Activated T-helper 1 cell treated with anti-CD3 and anti-CD28 coated beads, Interleukin-12 subunit alpha, Interleukin-12 subunit beta, Interleukin-2, Interleukin-4 antibody, amounts not matched to agents 30 ng/mL and 10 ng/mL and 1 ng/mL, durations not matched to agents 14 hours and 24 hours and 36 hours (primary cell): ENCODE measurements around the gene HIBADH. TPM values are rescaled to one million over a fixed set of nuclear protein-coding genes. Genes with fewer than 3 reads are reported as not detected.
"Not testable (repeated sequence)": the region's sequence is repeated elsewhere in the genome, so short reads cannot be mapped to it uniquely, and the experiment has no call there.

Experiments used
- DNase-seq: peaks from one replicate; pipeline ENCODE4 v3.0.0; 2021; ENCODE audit warnings: low spot score
- H3K27ac Mint-ChIP-seq: one replicate; pipeline ENCODE4 v1.8.0; 2021; ENCODE audit warnings: mild to moderate bottlenecking, mixed read lengths
- H3K27me3 Mint-ChIP-seq: one replicate; pipeline ENCODE4 v1.8.0; 2022; ENCODE audit warnings: mild to moderate bottlenecking, moderate library complexity, mixed read lengths; ENCODE audit not compliant: insufficient read depth
- H3K36me3 Mint-ChIP-seq: one replicate; pipeline ENCODE4 v1.8.0; 2021; ENCODE audit warnings: low read depth, mixed read lengths
- H3K4me1 Mint-ChIP-seq: one replicate; pipeline ENCODE4 v1.8.0; 2021; ENCODE audit warnings: low read depth, mixed read lengths
- H3K4me3 Mint-ChIP-seq: one replicate; pipeline ENCODE4 v1.8.0; 2021; ENCODE audit warnings: mild to moderate bottlenecking, moderate library complexity, mixed read lengths
- H3K9me3 Mint-ChIP-seq: one replicate; pipeline ENCODE4 v1.8.0; 2021; ENCODE audit warnings: mixed read lengths
- intact Hi-C: fragments of 100-400 bp; cut with micrococcal nuclease; formaldehyde crosslinking; loops from one replicate; pipeline ENCODE4 v1.15.1; 2024
- total RNA-seq: library from RNA; stranded (reverse); gene quantifications from 2 replicates; pipeline ENCODE4 v1.2.3, GENCODE V29; 2022

HIBADH gene
- total RNA-seq, 1 donor from 2014 or later, result 21.2 TPM

DNA sequence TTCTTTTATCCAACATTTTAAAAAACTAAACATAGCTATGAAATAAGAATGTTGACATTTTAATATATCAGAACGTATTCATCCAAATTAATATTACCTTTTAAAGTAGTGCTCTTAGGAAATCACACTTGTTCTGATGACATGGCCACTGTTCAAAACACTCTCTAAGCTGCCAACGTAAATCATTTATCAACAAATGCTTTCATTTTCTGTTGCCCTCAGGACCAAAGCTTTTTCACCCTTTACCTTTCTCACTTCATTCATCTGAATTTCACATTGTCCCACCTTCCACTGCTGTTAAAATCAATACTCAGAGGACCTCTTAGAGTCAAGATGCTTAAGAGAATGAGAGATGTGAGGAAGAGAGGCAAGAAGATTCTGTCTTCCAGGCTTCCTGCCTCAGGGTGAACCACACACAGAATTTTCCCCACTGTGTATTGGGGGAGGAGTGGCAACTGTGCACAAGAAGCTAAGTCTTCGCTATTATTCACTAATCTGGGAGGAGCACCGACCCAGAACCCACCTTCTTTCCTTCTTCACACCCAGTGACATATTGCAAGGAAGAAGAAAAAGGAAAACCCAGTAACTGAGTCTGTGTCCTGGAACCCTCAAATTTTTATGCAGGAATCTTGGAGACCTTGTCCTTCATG lies 21.0 kb downstream of the HIBADH start:
- peaks cover 3% of the 10 kb centered on the region for H3K9me3 Mint-ChIP-seq
- peaks cover 5% of the 10 kb centered on the region for H3K4me1 Mint-ChIP-seq
- H3K27ac Mint-ChIP-seq, result no peak overlapping the region
- no peaks in the 10 kb centered on the region for H3K27me3 Mint-ChIP-seq
- peaks cover 10% of the 10 kb centered on the region for H3K36me3 Mint-ChIP-seq
- no peak for DNase-seq
- no peak overlapping the region for H3K4me3 Mint-ChIP-seq
- intact Hi-C loops, result no loop called here

DNA sequence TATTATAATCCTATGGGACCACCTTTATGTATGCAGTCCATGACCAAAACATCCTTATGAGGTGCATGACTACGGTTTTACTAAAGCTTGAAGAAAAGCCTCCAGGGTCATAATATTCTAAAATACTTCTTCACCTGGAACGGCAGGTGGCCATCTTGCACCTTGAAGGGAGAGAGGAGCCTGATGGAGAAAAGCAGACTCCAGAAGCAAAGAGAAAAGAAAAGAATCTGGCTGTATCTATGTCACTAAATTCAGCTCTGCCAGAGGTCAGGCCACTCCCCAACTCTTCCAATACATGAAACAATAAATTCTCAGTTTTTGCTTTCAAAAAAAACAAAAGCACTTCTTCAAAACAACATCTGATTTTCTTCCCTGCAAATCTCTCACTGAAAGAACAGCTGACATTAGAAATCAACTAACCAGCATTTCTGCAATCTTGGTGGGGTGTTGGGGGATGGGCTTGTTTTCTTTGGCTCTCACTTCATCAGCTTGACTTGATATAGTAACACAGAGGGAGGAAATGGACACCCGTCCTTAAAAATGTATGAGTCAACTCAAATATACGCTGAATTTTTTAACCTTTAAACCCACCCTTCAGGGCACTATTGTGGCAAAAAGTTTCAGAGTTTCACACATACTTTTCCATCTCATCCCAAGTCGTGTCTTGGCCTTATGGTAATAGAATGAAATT lies 21.7 kb downstream of the HIBADH start:
- Mint-ChIP-seq H3K9me3 (peaks cover 3% of the 10 kb centered on the region), H3K27ac (no peak overlapping the region), H3K36me3 (peaks cover 14% of the 10 kb centered on the region), H3K27me3 (no peaks in the 10 kb centered on the region), H3K4me3 (no peak overlapping the region), H3K4me1 (peaks cover 12% of the 10 kb centered on the region)
- no peak for DNase-seq
- intact Hi-C loops, result no loop called here

DNA sequence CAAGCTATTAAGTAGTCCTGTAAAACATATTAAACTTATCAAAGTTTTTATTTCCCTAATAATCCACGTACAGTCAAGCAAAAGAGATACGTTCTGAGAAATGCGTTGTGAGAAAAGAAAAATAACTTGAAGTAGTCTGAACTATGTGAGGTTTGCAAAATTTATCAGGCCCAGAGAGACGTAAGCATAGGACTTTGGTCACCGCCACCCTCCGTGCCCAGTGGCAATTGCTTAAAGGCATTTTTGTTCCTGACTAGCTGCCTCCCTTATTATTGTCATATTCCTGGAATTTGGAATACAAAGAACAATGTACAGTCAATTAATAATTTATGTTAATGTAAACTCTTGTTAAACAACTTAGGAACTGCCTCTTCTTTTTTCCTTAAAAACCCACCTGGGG lies 22.8 kb downstream of the HIBADH start:
- H3K27ac Mint-ChIP-seq, result no peak overlapping the region
- H3K4me3 Mint-ChIP-seq, result no peak overlapping the region
- peaks cover 7% of the 10 kb centered on the region for H3K4me1 Mint-ChIP-seq
- no peak for DNase-seq
- H3K9me3 Mint-ChIP-seq, result peaks cover 3% of the 10 kb centered on the region
- peaks cover 14% of the 10 kb centered on the region for H3K36me3 Mint-ChIP-seq
- no peaks in the 10 kb centered on the region for H3K27me3 Mint-ChIP-seq
- intact Hi-C loops, result no loop called here

DNA sequence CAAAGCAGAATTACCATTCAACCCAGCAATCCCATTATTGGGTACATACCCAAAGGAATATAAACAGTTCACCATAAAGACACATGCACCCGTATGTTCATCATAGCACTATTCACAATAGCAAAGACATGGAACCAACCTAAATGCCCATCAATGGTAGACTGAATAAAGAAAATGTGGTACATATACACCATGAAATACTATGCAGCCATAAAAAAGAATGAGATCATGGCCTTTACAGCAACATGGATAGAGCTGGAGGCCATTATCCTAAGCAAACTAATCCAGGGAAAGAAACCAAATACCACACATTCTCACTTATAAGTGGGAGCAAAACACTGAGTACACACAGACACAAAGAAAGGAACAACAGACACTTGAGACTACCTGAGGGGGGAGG lies 23.6 kb downstream of the HIBADH start:
- H3K27me3 Mint-ChIP-seq, DNase-seq, H3K4me3 Mint-ChIP-seq, H3K27ac Mint-ChIP-seq, H3K4me1 Mint-ChIP-seq, intact Hi-C loops, H3K9me3 Mint-ChIP-seq: not testable (repeated sequence)
- peaks cover 16% of the 10 kb centered on the region for H3K36me3 Mint-ChIP-seq

DNA sequence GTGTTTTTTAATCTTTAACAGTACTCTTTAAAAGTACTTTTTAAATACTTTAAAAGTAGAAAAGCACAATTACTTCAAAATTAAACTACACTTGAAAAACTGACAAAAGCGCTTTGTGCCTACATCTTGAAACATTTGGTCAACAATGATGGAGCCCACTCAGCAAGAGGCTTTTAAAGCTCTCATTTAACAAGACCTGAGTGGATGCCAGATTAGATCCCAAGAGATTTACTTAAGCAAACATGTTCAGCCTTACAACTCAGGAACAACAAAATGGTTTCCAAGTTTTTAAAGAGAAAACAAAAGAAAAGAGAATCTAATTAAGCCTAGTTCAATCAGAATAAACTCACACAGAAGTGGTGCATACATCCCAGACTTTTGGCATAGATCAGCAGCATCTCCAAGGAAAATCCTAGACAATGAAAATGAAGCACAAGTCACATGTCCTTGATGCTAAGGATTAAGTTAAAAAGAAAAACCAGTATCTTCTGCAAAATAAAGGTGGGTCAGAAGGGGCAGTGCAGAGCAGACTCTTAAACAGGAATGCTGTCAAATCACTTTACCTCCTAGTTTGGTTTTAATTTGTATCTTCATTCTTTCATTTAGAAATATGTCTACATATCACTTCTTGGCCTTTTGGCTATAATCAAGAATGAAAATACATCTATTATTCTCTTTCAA lies 26.2 kb downstream of the HIBADH start:
- Mint-ChIP-seq H3K27ac (no peak overlapping the region), H3K36me3 (peaks cover 16% of the 10 kb centered on the region), H3K4me3 (no peak overlapping the region), H3K27me3 (no peaks in the 10 kb centered on the region), H3K4me1 (peaks cover 7% of the 10 kb centered on the region), H3K9me3 (peaks cover 3% of the 10 kb centered on the region)
- intact Hi-C loops, result no loop called here
- no peak for DNase-seq

DNA sequence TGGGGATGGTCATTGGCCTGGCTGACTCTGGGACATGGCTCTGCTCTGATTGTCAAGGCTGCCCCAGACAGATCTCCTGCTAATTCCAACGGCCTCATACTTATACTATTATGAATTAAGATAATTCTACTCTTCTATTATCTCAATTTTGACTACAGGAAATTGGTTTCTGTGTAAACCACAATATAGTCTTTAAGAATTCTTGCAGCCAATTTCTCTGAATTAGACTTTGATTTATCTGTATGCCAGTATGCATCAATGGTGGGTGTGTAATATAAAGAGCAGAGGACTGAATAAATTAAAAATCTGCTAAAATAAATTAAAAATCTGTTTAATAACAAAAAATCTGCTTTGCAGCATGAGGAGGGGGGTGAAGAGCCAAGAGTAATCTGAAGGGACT lies 27.0 kb downstream of the HIBADH start:
- Mint-ChIP-seq H3K27ac (no peak overlapping the region), H3K27me3 (no peaks in the 10 kb centered on the region), H3K9me3 (peaks cover 3% of the 10 kb centered on the region), H3K4me1 (peaks cover 7% of the 10 kb centered on the region), H3K36me3 (peaks cover 14% of the 10 kb centered on the region), H3K4me3 (no peak overlapping the region)
- no peak for DNase-seq
- intact Hi-C loops, result no loop called here

DNA sequence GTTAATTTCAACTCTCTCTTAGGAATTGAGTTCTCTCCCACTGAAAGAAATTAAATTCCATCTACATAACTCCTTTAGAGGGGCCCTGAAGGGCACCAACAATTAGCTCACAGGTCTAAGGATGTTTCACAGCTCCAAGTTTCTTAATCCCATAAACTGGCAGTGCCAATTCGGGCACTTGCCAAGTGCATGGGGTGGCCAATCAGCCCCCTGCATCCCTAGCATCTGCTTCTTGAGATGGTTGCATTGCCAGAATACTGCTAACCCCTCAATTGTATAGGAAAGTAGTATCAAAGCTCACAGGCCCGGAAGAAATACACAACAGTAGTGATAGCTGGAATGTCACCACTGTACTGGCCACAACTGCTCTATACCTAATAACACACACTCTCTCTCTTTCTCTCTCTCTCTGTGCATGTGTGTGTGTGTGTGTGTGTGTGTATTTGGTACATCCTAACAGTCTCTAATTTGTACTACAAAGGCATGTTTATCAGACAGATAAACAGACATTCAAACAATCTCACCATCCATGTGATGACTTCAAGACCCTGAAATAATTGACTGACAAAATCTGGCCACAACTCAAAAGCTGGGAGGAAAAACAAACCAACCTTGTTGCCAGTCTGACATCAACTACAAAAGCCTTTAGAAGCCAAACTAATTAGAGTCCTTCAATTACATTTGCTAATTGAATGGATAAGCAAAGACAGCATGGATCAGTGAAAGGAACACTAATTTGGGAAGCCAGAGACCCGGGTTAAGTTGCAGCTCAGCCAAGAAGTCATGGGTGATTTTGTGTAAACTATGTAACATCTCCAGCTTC lies 27.8 kb downstream of the HIBADH start:
- Mint-ChIP-seq H3K36me3 (peaks cover 14% of the 10 kb centered on the region), H3K4me3 (no peak overlapping the region), H3K27ac (no peak overlapping the region), H3K4me1 (peaks cover 7% of the 10 kb centered on the region), H3K27me3 (no peaks in the 10 kb centered on the region), H3K9me3 (peaks cover 3% of the 10 kb centered on the region)
- DNase-seq, result no peak
- intact Hi-C loops, result no loop called here

DNA sequence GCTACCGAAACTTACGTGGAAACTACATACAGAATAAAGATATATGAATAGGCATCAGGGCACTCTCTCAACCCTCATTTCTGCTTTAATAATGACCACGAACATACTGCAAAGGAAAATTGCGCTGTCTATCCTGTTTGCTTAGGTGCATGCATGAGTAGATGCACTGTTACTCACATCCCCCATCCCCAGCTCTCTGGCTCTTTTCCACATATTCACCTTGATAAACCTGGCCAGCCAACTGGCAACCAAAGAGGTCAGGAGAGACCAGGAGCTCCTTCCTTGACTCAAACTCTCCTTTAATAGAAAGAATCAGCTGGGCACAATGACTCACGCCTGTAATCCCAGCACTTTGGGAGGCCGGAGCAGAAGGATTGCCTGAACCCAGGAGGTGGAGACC lies 29.6 kb downstream of the HIBADH start:
- Mint-ChIP-seq H3K9me3 (no peaks in the 10 kb centered on the region), H3K4me3 (no peak overlapping the region), H3K27ac (no peak overlapping the region), H3K36me3 (peaks cover 8% of the 10 kb centered on the region), H3K27me3 (no peaks in the 10 kb centered on the region), H3K4me1 (peaks cover 7% of the 10 kb centered on the region)
- DNase-seq, result no peak
- intact Hi-C loops, result no loop called here

DNA sequence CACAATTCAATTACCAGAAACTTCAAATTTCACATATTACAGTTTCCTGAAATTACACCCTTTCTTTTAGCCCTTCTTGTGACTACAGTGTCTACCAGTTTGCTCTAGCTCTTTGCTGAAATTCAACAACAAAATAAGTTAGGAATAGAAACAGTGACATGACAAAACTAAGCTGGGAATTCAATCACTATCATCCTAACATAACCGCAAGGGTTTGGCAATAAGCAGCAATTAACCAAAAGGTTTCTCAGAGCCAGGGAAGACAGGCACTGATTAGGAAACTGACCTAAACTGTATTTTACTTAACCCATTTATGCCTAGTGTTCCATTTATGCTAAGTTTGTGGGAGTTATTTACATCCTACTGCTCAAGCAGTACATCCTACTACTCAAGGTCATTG lies 31.3 kb downstream of the HIBADH start:
- Mint-ChIP-seq H3K27me3 (no peaks in the 10 kb centered on the region), H3K4me1 (peaks cover 4% of the 10 kb centered on the region), H3K27ac (no peak overlapping the region), H3K36me3 (peaks cover 6% of the 10 kb centered on the region), H3K9me3 (no peaks in the 10 kb centered on the region), H3K4me3 (no peak overlapping the region)
- DNase-seq, result no peak
- intact Hi-C loops, result no loop called here

DNA sequence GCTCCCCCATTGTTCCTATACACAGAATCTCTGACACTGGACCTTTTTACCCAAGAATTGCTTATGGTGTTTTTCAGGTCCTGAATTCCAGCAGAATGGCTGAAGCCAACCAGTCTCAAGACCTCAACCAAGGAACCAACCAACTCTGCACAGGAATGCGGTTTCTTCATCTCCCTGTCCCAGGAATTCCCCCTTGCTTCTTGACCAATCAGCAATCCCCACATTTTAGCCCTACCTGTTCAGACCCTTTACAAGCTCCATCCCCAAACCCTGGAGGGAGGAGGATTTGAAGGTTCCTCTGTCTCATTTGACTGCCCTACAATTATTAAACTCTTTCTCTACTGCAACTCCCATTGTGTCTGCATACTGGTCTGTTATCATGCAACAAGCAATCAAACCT lies 35.5 kb downstream of the HIBADH start:
- no peak for DNase-seq

DNA sequence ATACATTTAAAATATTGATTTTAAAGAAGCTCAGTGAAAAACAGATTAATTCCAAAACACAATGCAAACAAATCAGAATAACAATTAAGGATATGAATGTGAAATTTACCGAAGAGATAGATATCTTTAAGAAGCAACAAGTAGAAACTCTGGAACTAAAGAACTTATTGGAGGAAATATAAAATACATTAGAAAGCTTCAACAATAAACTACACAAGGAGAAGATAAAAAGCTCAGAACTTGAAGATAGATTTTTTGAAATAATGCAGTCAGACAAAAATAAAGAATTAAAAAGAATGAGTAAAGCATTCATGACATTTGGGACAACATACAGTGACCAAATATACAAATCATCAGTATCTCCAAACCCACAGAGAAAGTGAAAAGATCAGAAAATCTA lies 43.2 kb downstream of the HIBADH start:
- intact Hi-C loops, result no loop called here
- H3K27ac Mint-ChIP-seq, result no peak overlapping the region
- no peak overlapping the region for H3K4me3 Mint-ChIP-seq
- peaks cover 45% of the 10 kb centered on the region for H3K9me3 Mint-ChIP-seq
- H3K4me1 Mint-ChIP-seq, result no peaks in the 10 kb centered on the region
- no peak for DNase-seq
- H3K27me3 Mint-ChIP-seq, result no peaks in the 10 kb centered on the region
- peaks cover 15% of the 10 kb centered on the region for H3K36me3 Mint-ChIP-seq

More for the DNA sequence above, 35.5 kb downstream of the HIBADH start:
- Mint-ChIP-seq H3K9me3 (peaks cover 6% of the 10 kb centered on the region), H3K27me3 (no peaks in the 10 kb centered on the region), H3K36me3 (peaks cover 6% of the 10 kb centered on the region), H3K27ac (no peak overlapping the region), H3K4me1 (no peaks in the 10 kb centered on the region), H3K4me3 (no peak overlapping the region)
- intact Hi-C loops, result no loop called here

DNA sequence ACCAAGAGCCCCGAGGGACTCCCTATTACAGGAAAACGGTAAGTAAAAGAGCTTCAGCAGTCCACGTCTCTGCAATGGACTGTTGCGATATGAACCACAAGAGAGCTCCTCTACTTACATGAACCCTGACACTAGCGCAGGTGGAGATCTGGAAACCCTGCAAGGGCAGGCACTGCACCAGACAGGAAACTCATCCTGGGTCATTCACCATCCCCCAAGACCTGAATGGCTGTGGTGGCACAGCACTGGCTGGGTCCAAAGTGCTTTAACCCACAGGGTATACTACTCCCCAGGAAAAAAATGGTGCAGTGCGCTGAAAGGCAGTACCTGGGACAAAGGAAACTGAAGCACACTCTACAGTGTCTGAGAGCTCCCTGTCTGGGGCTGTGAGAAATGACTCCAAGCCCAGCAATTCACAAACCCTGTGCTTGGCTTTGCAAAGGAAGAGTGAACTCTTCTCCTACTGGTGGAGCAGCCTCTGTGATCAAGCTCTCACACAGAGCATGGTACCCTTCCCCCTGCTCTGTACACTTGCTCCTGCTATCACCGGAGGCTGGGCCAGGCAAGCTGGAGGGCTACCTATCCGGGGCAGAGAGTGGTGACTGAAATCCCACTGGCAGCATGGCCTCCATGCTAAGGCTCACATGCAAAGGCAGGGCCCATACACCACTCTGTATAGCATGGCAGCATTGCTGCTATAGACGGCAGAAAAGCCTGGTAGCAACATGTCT lies 44.9 kb downstream of the HIBADH start:
- H3K27me3 Mint-ChIP-seq, result no peaks in the 10 kb centered on the region
- no peaks in the 10 kb centered on the region for H3K4me1 Mint-ChIP-seq
- intact Hi-C loops, result no loop called here
- H3K4me3 Mint-ChIP-seq, result no peak overlapping the region
- peaks cover 45% of the 10 kb centered on the region for H3K9me3 Mint-ChIP-seq
- no peak for DNase-seq
- H3K36me3 Mint-ChIP-seq, result peaks cover 15% of the 10 kb centered on the region
- H3K27ac Mint-ChIP-seq, result no peak overlapping the region
